Uterus (tissue), 4 donors: ENCODE data around the gene KRT23. TPM values are rescaled to one million over a fixed set of nuclear protein-coding genes. Genes with fewer than 3 reads are reported as not detected.

Experiments used
- DNase-seq, 2 donors: peaks; one replicate each; pipeline ENCODE4 v3.0.0-alpha.2; 2019 to 2020
- H3K27ac ChIP-seq, 2 donors: fragments of 200-600 bp; sonication (generic); 1 replicate in 1 of 2; 2 replicates in 1 of 2; pipeline ENCODE4 v1.5.1; 2016 to 2018
- H3K27me3 ChIP-seq, 2 donors: fragments of 200-600 bp; sonication (generic); one replicate each; pipeline ENCODE4 v1.5.1; 2018 to 2019; ENCODE audit warnings: control low read depth in 1 of 2
- H3K36me3 ChIP-seq, 2 donors: fragments of 200-600 bp; sonication (generic); one replicate each; pipeline ENCODE4 v1.5.1; 2019; ENCODE audit warnings: control low read depth in 1 of 2
- H3K4me1 ChIP-seq, 2 donors: fragments of 200-600 bp; sonication (generic); one replicate each; pipeline ENCODE4 v1.5.1; 2018 to 2019; ENCODE audit warnings: control low read depth in 1 of 2
- H3K4me3 ChIP-seq, 2 donors: fragments of 200-600 bp; sonication (generic); 1 replicate in 1 of 2; 2 replicates in 1 of 2; pipeline ENCODE4 v1.5.1; 2018 to 2019; ENCODE audit warnings: mild to moderate bottlenecking in 1 of 2
- H3K9me3 ChIP-seq, 2 donors: fragments of 200-600 bp; sonication (generic); one replicate each; pipeline ENCODE4 v1.5.1; 2019; ENCODE audit warnings: control low read depth in 1 of 2
- CTCF ChIP-seq, 4 experiments: fragments of 200-600 bp in 2 of 4; fragments of 450-650 bp in 2 of 4; sonication (generic) in 2 of 4; IDR thresholded peaks; one replicate each; pipeline ENCODE4 v1.5.1; 2016 to 2019; ENCODE audit warnings: antibody characterized with exemption in 4 of 4, mild to moderate bottlenecking in 2 of 4, moderate library complexity in 1 of 4
- POLR2A ChIP-seq, 2 donors: fragments of 450-650 bp; IDR thresholded peaks; one replicate each; pipeline ENCODE4 v1.6.1; 2016; ENCODE audit warnings: antibody characterized with exemption in 2 of 2, mild to moderate bottlenecking in 1 of 2, moderate library complexity in 1 of 2
- intact Hi-C: fragments of 100-400 bp; cut with DNase I; formaldehyde crosslinking; loops from one replicate; pipeline ENCODE4 v1.15.1; 2023; ENCODE audit warnings: low total_unique reads
- total RNA-seq, 4 donors: library from RNA; depleted of rRNA in 3 of 4; stranded (reverse); fragments of >200 nt in 3 of 4; gene quantifications; one replicate each; pipeline versions ENCODE4 v1.1.0 to v1.2.4, GENCODE V29; 2014 to 2023
- donor health status: DM: yes; HTN: yes; CAD: no.

KRT23 gene
- total RNA-seq, 4 donors from 2014 or later: 0.79 to 3.1 TPM; not detected in 2

GRCh38 chr17:40980117-40980516 lies 42.7 kb upstream of the KRT23 start:
- intact Hi-C loops: no loop called here
- no peak for TF ChIP-seq CTCF (IDR thresholded peaks at IDR 0.05)
- no peak for TF ChIP-seq POLR2A (IDR thresholded peaks at IDR 0.05)
- Histone ChIP-seq H3K27me3 (no peaks in the 10 kb centered on the region), H3K4me1 (no peaks in the 10 kb centered on the region), H3K36me3 (no peaks in the 10 kb centered on the region), H3K9me3 (no peaks in the 10 kb centered on the region), H3K4me3 (no peak overlapping the region), H3K27ac (no peak overlapping the region)
- no peak for DNase-seq

GRCh38 chr17:40978575-40979151 lies 41.2 kb upstream of the KRT23 start:
- Histone ChIP-seq H3K27me3 (no peaks in the 10 kb centered on the region), H3K4me3 (no peak overlapping the region), H3K27ac (no peak overlapping the region), H3K9me3 (no peaks in the 10 kb centered on the region), H3K4me1 (no peaks in the 10 kb centered on the region), H3K36me3 (no peaks in the 10 kb centered on the region)
- TF ChIP-seq POLR2A (IDR thresholded peaks at IDR 0.05) (no peak), CTCF (IDR thresholded peaks at IDR 0.05) (no peak)
- DNase-seq: no peak
- intact Hi-C loops: no loop called here

GRCh38 chr17:40975516-40975915 lies 38.1 kb upstream of the KRT23 start:
- Histone ChIP-seq H3K4me1 (no peaks in the 10 kb centered on the region), H3K27ac (no peak overlapping the region), H3K36me3 (no peaks in the 10 kb centered on the region), H3K9me3 (no peaks in the 10 kb centered on the region), H3K4me3 (no peak overlapping the region), H3K27me3 (no peaks in the 10 kb centered on the region)
- intact Hi-C loops: no loop called here
- TF ChIP-seq CTCF (IDR thresholded peaks at IDR 0.05) (no peak), POLR2A (IDR thresholded peaks at IDR 0.05) (no peak)
- no peak for DNase-seq

- H3K9me3 ChIP-seq: no peaks in the 10 kb centered on the region
- intact Hi-C loops: no loop called here
- H3K36me3 ChIP-seq: no peaks in the 10 kb centered on the region
- DNase-seq: no peak
- no peak for TF ChIP-seq CTCF (IDR thresholded peaks at IDR 0.05)
- no peak for TF ChIP-seq POLR2A (IDR thresholded peaks at IDR 0.05)
- no peak overlapping the region for H3K4me3 ChIP-seq
- no peaks in the 10 kb centered on the region for H3K4me1 ChIP-seq
- H3K27ac ChIP-seq: no peak overlapping the region
- H3K27me3 ChIP-seq: no peaks in the 10 kb centered on the region
These were observed 36.9 kb upstream of the KRT23 start for GRCh38 chr17:40974366-40974765.

GRCh38 chr17:40967582-40967981 lies 30.1 kb upstream of the KRT23 start:
- no peak overlapping the region for H3K4me3 ChIP-seq
- no peaks in the 10 kb centered on the region for H3K36me3 ChIP-seq
- TF ChIP-seq POLR2A (IDR thresholded peaks at IDR 0.05) (no peak), CTCF (IDR thresholded peaks at IDR 0.05) (no peak)
- no peaks in the 10 kb centered on the region for H3K9me3 ChIP-seq
- intact Hi-C loops: no loop called here
- DNase-seq: no peak
- no peaks in the 10 kb centered on the region for H3K4me1 ChIP-seq
- H3K27me3 ChIP-seq: no peaks in the 10 kb centered on the region
- H3K27ac ChIP-seq: no peak overlapping the region
